GM23248 (cell line): ENCODE data around the gene ZNF689.

Experiments
- EZH2 ChIP-seq: fragments of 200-600 bp; sonication (generic); IDR thresholded peaks from 2 replicates; pipeline ENCODE4 v1.6.1; 2018; ENCODE audit warnings: antibody characterized with exemption, mild to moderate bottlenecking; ENCODE audit not compliant: insufficient read depth, poor library complexity, severe bottlenecking
- EZH2phosphoT487 ChIP-seq: fragments of 200-600 bp; sonication (generic); IDR thresholded peaks from 2 replicates; pipeline ENCODE4 v1.6.1; 2018; ENCODE audit warnings: antibody characterized with exemption, moderate library complexity, mild to moderate bottlenecking, low read depth; ENCODE audit not compliant: insufficient read depth

DNA sequence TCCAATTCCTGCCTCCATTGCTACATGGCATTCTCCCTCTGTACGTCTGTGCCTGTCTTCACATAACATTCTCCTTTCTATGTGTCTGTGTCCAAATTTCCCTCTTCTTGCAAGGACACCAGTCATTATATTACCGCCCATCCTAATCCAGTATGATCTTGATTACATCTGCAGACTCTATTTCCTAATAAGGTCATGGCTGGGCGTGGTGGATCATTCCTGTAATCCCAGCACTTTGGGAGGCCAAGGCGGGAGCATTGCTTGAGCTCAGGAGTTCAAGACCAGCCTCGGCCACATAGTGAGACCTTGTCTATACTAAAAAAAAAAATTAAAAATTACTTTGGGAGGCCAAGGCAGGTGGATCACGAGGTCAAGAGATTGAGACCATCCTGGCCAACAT is 35.5 kb upstream of the ZNF689 start:
- no peak for TF ChIP-seq EZH2
- TF ChIP-seq EZH2phosphoT487, result no peak
